ENCODE measurements around the gene HMCES.
"Not testable (repeated sequence)": the region's sequence is repeated elsewhere in the genome, so short reads cannot be mapped to it uniquely, and the experiment has no call there.

Gene HMCES

GRCh38 chr3:129323651-129324294, 45.1 kb downstream of the HMCES start:
- no peak for DNase-seq

GRCh38 chr3:129324855-129325254, 46.2 kb downstream of the HMCES start:
- no peak for DNase-seq

- no peak for DNase-seq
These were observed 46.7 kb downstream of the HMCES start for GRCh38 chr3:129325383-129325782.

GRCh38 chr3:129326138-129326537, 47.5 kb downstream of the HMCES start:
- no peak for DNase-seq

GRCh38 chr3:129326595-129326994, 47.9 kb downstream of the HMCES start:
- DNase-seq: no peak

- no peak for DNase-seq
These were observed 48.8 kb downstream of the HMCES start for GRCh38 chr3:129327510-129327909.

- DNase-seq: no peak
These were observed 51.2 kb downstream of the HMCES start for GRCh38 chr3:129329858-129330257.

- no peak for DNase-seq
These were observed 51.7 kb downstream of the HMCES start for GRCh38 chr3:129330409-129330808.

- no peak for DNase-seq
These were observed 55.2 kb downstream of the HMCES start for GRCh38 chr3:129333891-129334290.

GRCh38 chr3:129336093-129336706, 57.5 kb downstream of the HMCES start:
- peak; percentile 77 for DNase-seq

- not testable (repeated sequence) for DNase-seq
These were observed 59.0 kb downstream of the HMCES start for GRCh38 chr3:129337719-129338118.

GRCh38 chr3:129339186-129339585, 60.5 kb downstream of the HMCES start:
- DNase-seq: not testable (repeated sequence)

- not testable (repeated sequence) for DNase-seq
These were observed 61.2 kb downstream of the HMCES start for GRCh38 chr3:129339833-129340232.

GRCh38 chr3:129341331-129342141, 62.9 kb downstream of the HMCES start:
- no peak for DNase-seq

- DNase-seq: no peak
These were observed 65.1 kb downstream of the HMCES start for GRCh38 chr3:129343643-129344360.

GRCh38 chr3:129344540-129345220, 66.0 kb downstream of the HMCES start:
- no peak for DNase-seq

- DNase-seq: no peak
These were observed 66.6 kb downstream of the HMCES start for GRCh38 chr3:129345281-129345680.

GRCh38 chr3:129345971-129346370, 67.3 kb downstream of the HMCES start:
- DNase-seq: no peak

GRCh38 chr3:129346695-129347457, 68.2 kb downstream of the HMCES start:
- DNase-seq: no peak

- DNase-seq: no peak
These were observed 68.8 kb downstream of the HMCES start for GRCh38 chr3:129347458-129347845.

GRCh38 chr3:129348734-129349133, 70.1 kb downstream of the HMCES start:
- no peak for DNase-seq

GRCh38 chr3:129349169-129349568, 70.5 kb downstream of the HMCES start:
- DNase-seq: not testable (repeated sequence)

Data from DMS153 (cell line).